ENCODE data around the gene EIF5B. TPM values are rescaled to one million over a fixed set of nuclear protein-coding genes. Genes with fewer than 3 reads are reported as not detected.

Gene EIF5B
- total and polyA plus RNA-seq, 2 experiments from 2014 or later, result 34.2 to 108 TPM

GRCh38 chr2:99373144-99373543, 36.0 kb downstream of the EIF5B start (continued):
- TF ChIP-seq ZNF462 (CRISPR knock-in tag; IDR thresholded peaks at IDR 0.05), result no peak

- peaks cover 86% of the 10 kb centered on the region for H3K36me3 Mint-ChIP-seq (ENCODE audit: low read depth)
- H3K4me1 Mint-ChIP-seq, result no peaks in the 10 kb centered on the region
- Histone ChIP-seq H3K27ac (ENCODE audit: low read depth) (no peak overlapping the region), H3F3A (replicated peaks; ENCODE audit: low read depth) (no peaks in the 10 kb centered on the region), H3K9me2 (ENCODE audit: insufficient read depth) (no peaks in the 10 kb centered on the region), H3K27me3 (ENCODE audit: insufficient read depth) (no peaks in the 10 kb centered on the region), H3K79me2 (replicated peaks; ENCODE audit: insufficient read depth) (no peaks in the 10 kb centered on the region), H3K4me3 (no peak overlapping the region), H3K36me3 (ENCODE audit: insufficient read depth) (peaks cover 29% of the 10 kb centered on the region), H4K20me1 (replicated peaks; ENCODE audit: insufficient read depth) (no peaks in the 10 kb centered on the region), H3K4me2 (no peak overlapping the region), H3K4me1 (ENCODE audit: insufficient read depth) (no peaks in the 10 kb centered on the region), H2AFZ (no peak overlapping the region)
- ATAC-seq (no peak), DNase-seq (ENCODE audit: low spot score) (no peak)
- no peak overlapping the region for H3K4me3 Mint-ChIP-seq
- H3K27me3 Mint-ChIP-seq (ENCODE audit: insufficient read depth, low read depth, poor library complexity), result no peaks in the 10 kb centered on the region
- H3K27ac Mint-ChIP-seq, result no peak overlapping the region
- no peaks in the 10 kb centered on the region; the same call in 2 of the 3 replicates for H3K9me3 Mint-ChIP-seq
- no peak for TF ChIP-seq ETS1 (IDR thresholded peaks at IDR 0.05)
- TF ChIP-seq ZNF462 (CRISPR knock-in tag; IDR thresholded peaks at IDR 0.05), result no peak
- TF ChIP-seq EZH2phosphoT487 (IDR thresholded peaks at IDR 0.05; ENCODE audit: unreplicated experiment), result no peak
- TF ChIP-seq ZNF331 (CRISPR knock-in tag; IDR thresholded peaks at IDR 0.05; ENCODE audit: low read depth), result no peak
- TF ChIP-seq EZH2 (IDR thresholded peaks at IDR 0.05; ENCODE audit: low read depth, unreplicated experiment), result no peak
- no peak for TF ChIP-seq NANOG (IDR thresholded peaks at IDR 0.05; ENCODE audit: borderline replicate concordance)
These were observed 37.6 kb downstream of the EIF5B start for GRCh38 chr2:99374747-99375146.
